ENCODE data around the gene AUNIP.

The AUNIP gene

GRCh38 chr1:25787760-25788166, 71.5 kb downstream of the AUNIP start:
- DNase-seq, result no peak

DNA sequence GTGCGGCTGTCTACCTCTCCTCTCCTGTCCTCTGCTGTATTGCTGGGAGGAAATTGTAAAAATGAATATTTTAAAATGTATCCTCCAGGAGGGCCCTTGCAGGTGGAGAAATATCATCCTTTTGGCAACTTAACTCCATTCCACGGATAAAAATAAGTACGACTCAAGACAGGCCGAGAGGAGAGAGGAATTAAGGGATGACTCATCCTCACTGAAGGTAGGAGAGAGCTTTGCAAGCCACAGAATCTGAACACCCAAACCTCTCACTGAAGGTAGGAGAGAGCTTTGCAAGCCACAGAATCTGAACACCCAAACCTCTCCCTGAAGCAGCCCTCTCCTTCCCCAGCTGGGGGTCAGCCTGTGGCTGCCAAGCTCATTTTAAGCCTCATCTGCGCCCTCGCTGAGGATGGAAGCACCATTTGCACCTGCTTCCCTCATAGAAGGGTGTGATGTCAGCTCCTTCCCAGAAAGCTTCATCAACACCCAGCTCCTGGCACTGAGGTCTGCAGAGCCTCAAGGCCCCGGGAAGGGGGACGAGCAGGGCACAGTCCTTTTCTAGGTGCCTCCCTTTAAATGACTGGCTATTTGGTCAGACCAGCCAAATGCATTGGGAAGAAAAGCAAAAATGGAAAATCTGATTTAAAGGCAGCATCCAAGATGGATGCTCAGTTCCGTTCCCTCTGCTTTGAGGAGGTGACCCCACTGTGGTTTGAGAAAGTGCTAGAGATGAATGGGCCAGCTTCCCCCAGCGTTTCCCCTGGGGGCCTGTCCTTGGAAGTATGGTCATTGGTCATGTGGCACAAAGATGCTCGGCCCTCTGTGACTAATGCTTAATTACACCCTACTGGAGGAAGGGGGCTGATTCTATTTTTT, 72.1 kb downstream of the AUNIP start:
- no peak for DNase-seq

GRCh38 chr1:25785333-25786067, 73.8 kb downstream of the AUNIP start:
- DNase-seq, result no peak

GRCh38 chr1:25784575-25785051, 74.6 kb downstream of the AUNIP start:
- DNase-seq, result no peak
